SK-N-SH (cell line): ENCODE results near the gene CA4. TPM values are rescaled to one million over a fixed set of nuclear protein-coding genes. Genes with fewer than 3 reads are reported as not detected.

Experiments
- CTCF ChIA-PET: fragments of 300-600, 350-600 bp; formaldehyde crosslinking; extraction: SDS; loops from one replicate; lab custom pipeline; 2021; lab: Yijun Ruan, JAX
- POLR2A ChIA-PET: fragments of 350-600 bp; sonication (Branson Sonifier 250); formaldehyde crosslinking; extraction: SDS; loops from one replicate; lab custom pipeline; 2020; ENCODE audit warnings: antibody characterized with exemption, inconsistent platforms; lab: Yijun Ruan, JAX
- DNase-seq: peaks from one replicate; pipeline ENCODE4 v3.0.0; 2012
- H2AFZ ChIP-seq: fragments of 200-600 bp; sonication (generic); 2 replicates; pipeline ENCODE4 v1.8.1; 2016; ENCODE audit warnings: antibody characterized with exemption, mild to moderate bottlenecking, low read depth
- H3F3A ChIP-seq: fragments of 200-600 bp; sonication (generic); replicated peaks from 2 replicates; pipeline ENCODE3; 2016; ENCODE audit warnings: antibody characterized with exemption, mild to moderate bottlenecking; ENCODE audit not compliant: insufficient read depth
- H3K27ac ChIP-seq, 2 experiments: fragments of 200-500 bp in 1 of 2; fragments of 200-600 bp in 1 of 2; sonication (Bioruptor generic) in 1 of 2; sonication (generic), shearing (Covaris generic) in 1 of 2; 2 replicates each; pipeline versions ENCODE4 v1.5.1 to v1.6.1; 2014 to 2016; ENCODE audit warnings: low read depth in 2 of 2, inconsistent platforms in 1 of 2, low read length in 1 of 2, mild to moderate bottlenecking in 1 of 2, mixed read lengths in 1 of 2
- H3K27me3 ChIP-seq: fragments of 200-600 bp; sonication (generic), shearing (Covaris generic); 2 replicates; pipeline ENCODE4 v1.6.1; 2016; ENCODE audit warnings: mixed run types; ENCODE audit not compliant: insufficient read depth
- H3K36me3 ChIP-seq, 2 experiments: fragments of 200-500 bp in 1 of 2; fragments of 200-600 bp in 1 of 2; sonication (Bioruptor generic) in 1 of 2; sonication (generic) in 1 of 2; replicated peaks in 1 of 2; 2 replicates each; pipeline versions ENCODE3 to v1.5.1; 2014 to 2016; ENCODE audit warnings: low read length in 1 of 2, mild to moderate bottlenecking in 1 of 2; ENCODE audit not compliant: insufficient read depth in 2 of 2, control insufficient read depth in 1 of 2
- H3K4me1 ChIP-seq, 2 experiments: fragments of 200-500 bp in 1 of 2; fragments of 200-600 bp in 1 of 2; sonication (Bioruptor generic) in 1 of 2; sonication (generic), shearing (Covaris generic) in 1 of 2; 2 replicates each; pipeline versions ENCODE4 v1.5.1 to v1.6.1; 2014 to 2016; ENCODE audit warnings: low read depth in 1 of 2, low read length in 1 of 2, mixed run types in 1 of 2; ENCODE audit not compliant: insufficient read depth in 2 of 2, control insufficient read depth in 1 of 2
- H3K4me2 ChIP-seq: fragments of 200-600 bp; sonication (generic), shearing (Covaris generic); 2 replicates; pipeline ENCODE4 v1.6.1; 2017; ENCODE audit warnings: mixed run types
- H3K4me3 ChIP-seq, 2 experiments: fragments of 200-500 bp in 1 of 2; fragments of 200-600 bp in 1 of 2; sonication (Bioruptor generic) in 1 of 2; sonication (generic), shearing (Covaris generic) in 1 of 2; 2 replicates each; pipeline versions ENCODE4 v1.5.1 to v1.8.1; 2014 to 2016; ENCODE audit warnings: low read depth in 2 of 2, inconsistent platforms in 1 of 2, low read length in 1 of 2, mild to moderate bottlenecking in 1 of 2, mixed read lengths in 1 of 2, moderate library complexity in 1 of 2
- H3K79me2 ChIP-seq: fragments of 200-600 bp; sonication (generic); 2 replicates; pipeline ENCODE4 v1.8.1; 2017; ENCODE audit warnings: mild to moderate bottlenecking; ENCODE audit not compliant: insufficient read depth
- H3K9ac ChIP-seq: fragments of 200-600 bp; sonication (generic); 2 replicates; pipeline ENCODE4 v1.6.1; 2017; ENCODE audit warnings: mixed run types
- H3K9me2 ChIP-seq: fragments of 200-600 bp; sonication (generic); 2 replicates; pipeline ENCODE4 v1.6.1; 2017; ENCODE audit warnings: mixed run types
- H3K9me3 ChIP-seq: fragments of 200-600 bp; sonication (generic); 2 replicates; pipeline ENCODE4 v1.6.1; 2017; ENCODE audit warnings: mixed run types, mild to moderate bottlenecking, moderate library complexity
- H4K20me1 ChIP-seq: fragments of 200-600 bp; sonication (generic); 2 replicates; pipeline ENCODE4 v1.6.1; 2017; ENCODE audit warnings: mild to moderate bottlenecking, mixed run types; ENCODE audit not compliant: insufficient read depth
- CTCF ChIP-seq: fragments of 200-600 bp; sonication (generic); IDR thresholded peaks from 2 replicates; pipeline ENCODE4 v1.6.1; 2017; ENCODE audit warnings: antibody characterized with exemption, mild to moderate bottlenecking, moderate library complexity
- EZH2phosphoT487 ChIP-seq: fragments of 200-600 bp; sonication (generic); IDR thresholded peaks from 2 replicates; pipeline ENCODE4 v1.6.1; 2017; ENCODE audit warnings: low read depth, mixed run types, mild to moderate bottlenecking, antibody characterized with exemption, moderate library complexity, borderline replicate concordance
- GABPA ChIP-seq: IDR thresholded peaks from 2 replicates; pipeline ENCODE4 v1.4.0; 2012; ENCODE audit warnings: low read depth, mild to moderate bottlenecking
- GATA2 ChIP-seq: sonication (generic); formaldehyde crosslinking; IDR thresholded peaks from 2 replicates; pipeline ENCODE4 v1.5.0; 2020; ENCODE audit warnings: mild to moderate bottlenecking, missing genetic modification reagents
- MXI1 ChIP-seq: IDR thresholded peaks from 2 replicates; pipeline ENCODE4 v1.6.1; 2012; ENCODE audit warnings: mild to moderate bottlenecking, low read depth, low read length, improper control_type of control experiment
- NRF1 ChIP-seq: IDR thresholded peaks from 2 replicates; pipeline ENCODE4 v1.6.1; 2012; ENCODE audit warnings: low read depth, mild to moderate bottlenecking, low read length
- POLR2AphosphoS5 ChIP-seq: IDR thresholded peaks from 2 replicates; pipeline ENCODE4 v1.6.1; 2012; ENCODE audit warnings: low read depth, low read length
- SIN3A ChIP-seq: IDR thresholded peaks from 2 replicates; pipeline ENCODE4 v1.6.1; 2012; ENCODE audit warnings: low read depth, mild to moderate bottlenecking, low read length, moderate library complexity, borderline replicate concordance
- TAF1 ChIP-seq: IDR thresholded peaks from 2 replicates; pipeline ENCODE4 v1.6.1; 2012; ENCODE audit warnings: low read depth, mild to moderate bottlenecking, low read length, moderate library complexity, borderline replicate concordance
- TCF12 ChIP-seq: IDR thresholded peaks from 2 replicates; pipeline ENCODE4 v1.4.0; 2012
- TEAD4 ChIP-seq: IDR thresholded peaks from 2 replicates; pipeline ENCODE4 v1.4.0; 2012; ENCODE audit warnings: mild to moderate bottlenecking, borderline replicate concordance; ENCODE audit not compliant: insufficient read depth
- USF1 ChIP-seq: IDR thresholded peaks from 2 replicates; pipeline ENCODE4 v1.4.0; 2012; ENCODE audit warnings: low read depth, borderline replicate concordance
- USF2 ChIP-seq: fragments of 150-350 bp; IDR thresholded peaks from 2 replicates; pipeline ENCODE4 v1.6.1; 2017; ENCODE audit warnings: antibody characterized with exemption, low read length, low read depth, borderline replicate concordance
- ZBTB33 ChIP-seq: IDR thresholded peaks from 2 replicates; pipeline ENCODE4 v1.4.0; 2012; ENCODE audit warnings: low read depth, borderline replicate concordance
- WGBS: methylation state at CpG from one replicate; pipeline ENCODE4 v1.1.6; 2017; ENCODE audit warnings: low lambda C conversion rate; 5-methylcytosine and 5-hydroxymethylcytosine counted together
- polyA plus RNA-seq, 3 experiments: library from polyadenylated mRNA; depleted of rRNA; stranded (reverse); fragments of >200 nt; gene quantifications; 2 replicates each; pipeline ENCODE4 v1.2.3, GENCODE V29; 2012

Gene CA4
- polyA plus RNA-seq, 1 of the 3 experiments (the other 2 are of a cell fraction): 0.21 TPM

- no peaks in the 10 kb centered on the region for H3K36me3 ChIP-seq
- peak; percentile 41 for DNase-seq
- H3K9ac ChIP-seq: no peak overlapping the region
- H3K4me1 ChIP-seq: peaks cover 7 to 12% of the 10 kb centered on the region in 2 experiments; a peak in 2 of 4 replicates
- no peak overlapping the region for H3K4me2 ChIP-seq
- H3K9me2 ChIP-seq: no peaks in the 10 kb centered on the region
- POLR2A ChIA-PET: no interaction called here
- H3K27me3 ChIP-seq: no peaks in the 10 kb centered on the region
- no peak for TF ChIP-seq MXI1
- no peak for TF ChIP-seq ZBTB33
- TF ChIP-seq TEAD4: no peak
- TF ChIP-seq GATA2 (CRISPR knock-in tag): no peak
- no peak for TF ChIP-seq SIN3A
- TF ChIP-seq POLR2AphosphoS5: no peak
- TF ChIP-seq GABPA: no peak
- no peak for TF ChIP-seq CTCF
- TF ChIP-seq NRF1: no peak
- no peak for TF ChIP-seq EZH2phosphoT487
- no peak for TF ChIP-seq USF2
- TF ChIP-seq USF1: no peak
- TF ChIP-seq TAF1: no peak
- no peak for TF ChIP-seq TCF12
- no peaks in the 10 kb centered on the region for H3K9me3 ChIP-seq
- 78% methylated on average over 18 of the region's 19 CpGs for WGBS
- no peaks in the 10 kb centered on the region for H3K79me2 ChIP-seq
- no peaks in the 10 kb centered on the region for H3F3A ChIP-seq
- H4K20me1 ChIP-seq: no peaks in the 10 kb centered on the region
- CTCF ChIA-PET: interaction anchor here (1.0 to 2.3 kb wide), 8 partner anchors 11 to 481 kb away, joined by 3 to 7 read pairs (median 4); no protein-coding TSS in a partner anchor
- H3K27ac ChIP-seq: no peak overlapping the region
- no peak overlapping the region for H2AFZ ChIP-seq
- no peak overlapping the region for H3K4me3 ChIP-seq
Observed at GRCh38 chr17:60158751-60159478, 9.1 kb downstream of the CA4 start.
